Calu3 (cell line): ENCODE measurements around the gene WFDC10A. TPM values are rescaled to one million over a fixed set of nuclear protein-coding genes. Genes with fewer than 3 reads are reported as not detected.

Source experiments
- BruUV-seq: library from RNA; stranded (reverse); fragments of 400-500 nt; replicated peaks from 2 replicates; lab custom pipeline; 2021; lab: Mats Ljungman, UMichigan
- CTCF ChIA-PET: fragments of 300-600 bp; sonication (Branson Sonifier 250); formaldehyde crosslinking; loops from one replicate; lab custom pipeline; 2022; ENCODE audit warnings: antibody characterized with exemption; lab: Charles Lee
- DNase-seq: peaks from one replicate; pipeline ENCODE4 v3.0.0; 2022
- H3K27ac Mint-ChIP-seq: one replicate; pipeline ENCODE4 v1.8.0; 2022; ENCODE audit warnings: mixed read lengths; ENCODE audit not compliant: unreplicated experiment
- H3K27me3 Mint-ChIP-seq: one replicate; pipeline ENCODE4 v1.8.0; 2022; ENCODE audit warnings: mixed read lengths; ENCODE audit not compliant: unreplicated experiment
- H3K36me3 Mint-ChIP-seq: one replicate; pipeline ENCODE4 v1.8.0; 2022; ENCODE audit warnings: mild to moderate bottlenecking, moderate library complexity, mixed read lengths; ENCODE audit not compliant: insufficient read depth, unreplicated experiment
- H3K4me1 Mint-ChIP-seq: one replicate; pipeline ENCODE4 v1.8.0; 2022; ENCODE audit warnings: mild to moderate bottlenecking, low read depth, mixed read lengths; ENCODE audit not compliant: unreplicated experiment
- H3K4me3 Mint-ChIP-seq: one replicate; pipeline ENCODE4 v1.8.0; 2022; ENCODE audit warnings: mild to moderate bottlenecking, low read depth, moderate library complexity, mixed read lengths; ENCODE audit not compliant: unreplicated experiment
- H3K9me3 Mint-ChIP-seq: one replicate; pipeline ENCODE4 v1.8.0; 2022; ENCODE audit warnings: low read depth, mixed read lengths; ENCODE audit not compliant: unreplicated experiment
- CTCF ChIP-seq: fragments of 200-600 bp; IDR thresholded peaks from one replicate; pipeline ENCODE4 v1.8.0; 2022; ENCODE audit warnings: antibody characterized with exemption; ENCODE audit not compliant: unreplicated experiment
- intact Hi-C: fragments of 100-400 bp; cut with micrococcal nuclease; formaldehyde crosslinking; loops from one replicate; pipeline ENCODE4 v1.10.0; 2022; ENCODE audit not compliant: unreplicated experiment
- total RNA-seq: library from RNA; stranded (reverse); gene quantifications from 2 replicates; pipeline ENCODE4 v1.2.3, GENCODE V29; 2022

Gene WFDC10A
- total RNA-seq, 1 experiment from 2014 or later: not detected

- Mint-ChIP-seq H3K27me3 (peaks cover 10% of the 10 kb centered on the region), H3K9me3 (no peaks in the 10 kb centered on the region), H3K36me3 (no peaks in the 10 kb centered on the region), H3K4me1 (peaks cover 8% of the 10 kb centered on the region), H3K4me3 (no peak overlapping the region), H3K27ac (no peak overlapping the region)
- intact Hi-C loops: no loop called here
- no TSS peak for BruUV-seq
- no peak for TF ChIP-seq CTCF
- CTCF ChIA-PET: no interaction called here
- DNase-seq: no peak
Observed at GRCh38 chr20:45588800-45589199, 40.7 kb upstream of the WFDC10A start.

GRCh38 chr20:45589725-45590124, 39.8 kb upstream of the WFDC10A start:
- H3K4me1 Mint-ChIP-seq: peaks cover 8% of the 10 kb centered on the region
- CTCF ChIA-PET: no interaction called here
- BruUV-seq: no TSS peak
- no peaks in the 10 kb centered on the region for H3K36me3 Mint-ChIP-seq
- peaks cover 19% of the 10 kb centered on the region for H3K27me3 Mint-ChIP-seq
- TF ChIP-seq CTCF: no peak
- H3K27ac Mint-ChIP-seq: no peak overlapping the region
- no peak overlapping the region for H3K4me3 Mint-ChIP-seq
- no peak for DNase-seq
- intact Hi-C loops: no loop called here
- H3K9me3 Mint-ChIP-seq: no peaks in the 10 kb centered on the region

- peak; percentile 91 for TF ChIP-seq CTCF
- Mint-ChIP-seq H3K4me1 (peaks cover 8% of the 10 kb centered on the region), H3K9me3 (no peaks in the 10 kb centered on the region), H3K27me3 (peaks cover 39% of the 10 kb centered on the region), H3K27ac (no peak overlapping the region), H3K4me3 (no peak overlapping the region), H3K36me3 (no peaks in the 10 kb centered on the region)
- DNase-seq: peak; percentile 63
- CTCF ChIA-PET: interaction anchor here (1.0 kb wide), 1 partner anchor 179 kb away, joined by 7 read pairs; no protein-coding TSS in a partner anchor
- intact Hi-C loops: loop anchor here (1.0 kb wide), 1 partner anchor 179 kb away; no protein-coding TSS in a partner anchor
- no TSS peak for BruUV-seq
Observed at GRCh38 chr20:45592574-45593189, 36.9 kb upstream of the WFDC10A start.

GRCh38 chr20:45593498-45593897, 36.0 kb upstream of the WFDC10A start:
- peaks cover 47% of the 10 kb centered on the region for H3K27me3 Mint-ChIP-seq
- intact Hi-C loops: no loop called here
- no peak for TF ChIP-seq CTCF
- H3K4me3 Mint-ChIP-seq: no peak overlapping the region
- BruUV-seq: no TSS peak
- no peak for DNase-seq
- CTCF ChIA-PET: interaction anchor here (0.9 to 1.7 kb wide), 2 partner anchors 177 to 271 kb away, joined by 3 read pairs; no protein-coding TSS in a partner anchor
- no peaks in the 10 kb centered on the region for H3K9me3 Mint-ChIP-seq
- H3K27ac Mint-ChIP-seq: no peak overlapping the region
- no peaks in the 10 kb centered on the region for H3K36me3 Mint-ChIP-seq
- peaks cover 8% of the 10 kb centered on the region for H3K4me1 Mint-ChIP-seq
